Activated T-cell treated with anti-CD3 and anti-CD28 coated beads, Interleukin-2, amount 50 U/mL, for 4 hours (primary cell): ENCODE results near the gene SLC14A1. TPM values are rescaled to one million over a fixed set of nuclear protein-coding genes. Genes with fewer than 3 reads are reported as not detected.
A peak's percentile ranks its signal among the peaks of the same experiment; 100 is the strongest.

Experiments used
- ATAC-seq, 2 donors: fragments of 200-7000 bp; cut with Tn5 transposase; one replicate each; pipeline ENCODE4 v1.10.0; 2021
- DNase-seq: peaks from one replicate; pipeline ENCODE4 v3.0.0-alpha.2; 2020
- H3K27me3 Mint-ChIP-seq: one replicate; pipeline ENCODE4 v1.8.0; 2021; ENCODE audit warnings: low read depth, mixed read lengths
- H3K36me3 Mint-ChIP-seq: one replicate; pipeline ENCODE4 v1.8.0; 2022; ENCODE audit warnings: mixed read lengths; ENCODE audit not compliant: insufficient read depth
- H3K4me1 Mint-ChIP-seq: one replicate; pipeline ENCODE4 v1.8.0; 2021; ENCODE audit warnings: low read depth, mixed read lengths
- H3K4me3 Mint-ChIP-seq: one replicate; pipeline ENCODE4 v1.8.0; 2021; ENCODE audit warnings: mild to moderate bottlenecking, moderate library complexity, mixed read lengths
- H3K9me3 Mint-ChIP-seq: one replicate; pipeline ENCODE4 v1.8.0; 2021; ENCODE audit warnings: mixed read lengths
- total RNA-seq, 3 donors: library from RNA; stranded (reverse); gene quantifications; one replicate each; pipeline ENCODE4 v1.2.1, GENCODE V29; 2021

Gene SLC14A1
- total RNA-seq, 3 donors from 2014 or later = 0.24 TPM; not detected in 2

DNA sequence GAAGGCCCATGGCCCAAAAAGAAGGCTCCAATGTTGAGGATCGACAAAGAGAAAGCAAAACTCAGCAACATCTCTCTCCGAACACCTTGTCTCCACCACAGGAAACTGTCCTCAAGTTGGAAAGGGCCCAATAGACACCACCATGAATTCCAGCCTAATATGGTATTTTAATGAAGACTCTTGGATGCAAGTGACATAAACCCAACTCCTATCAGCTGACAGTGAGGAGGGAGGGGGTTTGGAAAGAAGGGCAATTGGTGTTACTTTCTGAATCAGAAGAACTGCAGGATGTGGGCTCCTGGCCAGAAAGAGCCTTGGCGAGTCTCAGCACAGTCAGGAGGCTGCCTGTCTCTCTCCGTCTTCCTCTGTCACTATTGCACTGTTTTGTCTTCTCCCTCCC lies 61.2 kb downstream of the SLC14A1 start:
- ATAC-seq (peak in 1 of 2 donors; percentile 28), DNase-seq (no peak)
- no peaks in the 10 kb centered on the region for H3K9me3 Mint-ChIP-seq
- peaks cover 1% of the 10 kb centered on the region for H3K27me3 Mint-ChIP-seq
- peaks cover 5% of the 10 kb centered on the region for H3K4me1 Mint-ChIP-seq
- no peak overlapping the region for H3K4me3 Mint-ChIP-seq
- H3K36me3 Mint-ChIP-seq = no peaks in the 10 kb centered on the region

DNA sequence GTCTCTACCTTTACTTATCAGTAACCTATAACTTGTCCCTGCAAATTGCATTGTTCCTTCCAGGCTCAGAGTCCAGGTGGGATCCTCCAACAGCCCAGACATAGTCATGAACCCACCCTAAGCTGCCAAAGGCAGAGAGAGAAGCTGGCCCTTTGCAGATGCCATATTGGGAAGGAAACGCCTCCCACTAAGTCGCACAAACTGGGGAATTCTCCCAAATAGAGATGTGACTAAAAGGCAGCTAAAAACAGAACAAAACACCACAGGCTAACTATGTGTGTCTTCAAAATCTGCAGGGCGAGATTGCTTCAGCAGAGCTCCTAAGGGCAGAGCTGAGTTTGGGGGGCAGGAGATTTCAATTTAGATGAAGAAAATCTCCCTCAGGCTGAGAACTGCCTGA lies 63.0 kb downstream of the SLC14A1 start:
- H3K9me3 Mint-ChIP-seq = no peaks in the 10 kb centered on the region
- peaks cover 1% of the 10 kb centered on the region for H3K27me3 Mint-ChIP-seq
- no peaks in the 10 kb centered on the region for H3K36me3 Mint-ChIP-seq
- H3K4me3 Mint-ChIP-seq = no peak overlapping the region
- no peak for ATAC-seq
- peaks cover 5% of the 10 kb centered on the region for H3K4me1 Mint-ChIP-seq
- no peak for DNase-seq

DNA sequence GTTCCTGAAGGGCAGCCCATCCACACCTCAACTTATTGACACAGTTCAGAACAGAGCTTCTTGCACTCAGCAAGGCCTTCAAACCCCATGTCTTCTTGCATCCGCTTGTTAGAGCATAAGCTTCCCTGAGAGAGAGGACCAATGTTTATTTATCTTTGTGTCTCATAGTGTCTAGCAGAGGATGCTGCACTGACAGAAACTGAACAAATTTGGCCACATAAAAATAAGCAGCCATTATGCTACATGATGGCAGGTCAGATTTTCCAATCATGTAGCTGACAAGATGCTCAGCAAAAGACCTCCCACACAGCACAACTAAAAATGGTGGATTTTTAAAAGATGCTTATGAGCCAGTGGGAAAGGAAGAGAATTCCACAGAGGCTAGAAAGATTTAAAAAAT lies 63.4 kb downstream of the SLC14A1 start:
- no peaks in the 10 kb centered on the region for H3K36me3 Mint-ChIP-seq
- ATAC-seq (no peak), DNase-seq (no peak)

DNA sequence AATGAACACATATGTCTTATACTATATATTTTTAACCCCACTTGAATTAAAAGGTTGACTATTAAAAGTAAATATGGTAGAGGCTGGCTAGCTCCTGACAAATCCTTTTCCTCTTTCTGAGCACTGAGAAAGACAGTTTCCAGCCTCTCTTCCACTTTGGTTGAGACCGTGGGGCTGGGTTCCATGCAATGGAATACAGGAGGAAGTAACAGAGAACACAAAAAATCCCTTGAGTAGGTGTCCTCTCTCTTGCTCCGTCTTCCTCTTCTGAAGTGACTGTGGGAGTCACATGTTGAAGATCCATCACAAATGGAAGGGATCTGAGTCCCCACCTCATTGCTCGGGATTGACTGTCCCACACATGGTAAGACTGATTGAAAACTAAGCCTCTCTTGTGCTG lies 64.9 kb downstream of the SLC14A1 start:
- ATAC-seq = no peak
- H3K4me1 Mint-ChIP-seq = peaks cover 5% of the 10 kb centered on the region
- no peak overlapping the region for H3K4me3 Mint-ChIP-seq
- no peaks in the 10 kb centered on the region for H3K27me3 Mint-ChIP-seq
- DNase-seq = no peak
- H3K36me3 Mint-ChIP-seq = no peaks in the 10 kb centered on the region
- no peaks in the 10 kb centered on the region for H3K9me3 Mint-ChIP-seq

More for the DNA sequence above, 63.4 kb downstream of the SLC14A1 start:
- Mint-ChIP-seq H3K4me1 (peaks cover 5% of the 10 kb centered on the region), H3K4me3 (no peak overlapping the region), H3K9me3 (no peaks in the 10 kb centered on the region), H3K27me3 (peaks cover 1% of the 10 kb centered on the region)

DNA sequence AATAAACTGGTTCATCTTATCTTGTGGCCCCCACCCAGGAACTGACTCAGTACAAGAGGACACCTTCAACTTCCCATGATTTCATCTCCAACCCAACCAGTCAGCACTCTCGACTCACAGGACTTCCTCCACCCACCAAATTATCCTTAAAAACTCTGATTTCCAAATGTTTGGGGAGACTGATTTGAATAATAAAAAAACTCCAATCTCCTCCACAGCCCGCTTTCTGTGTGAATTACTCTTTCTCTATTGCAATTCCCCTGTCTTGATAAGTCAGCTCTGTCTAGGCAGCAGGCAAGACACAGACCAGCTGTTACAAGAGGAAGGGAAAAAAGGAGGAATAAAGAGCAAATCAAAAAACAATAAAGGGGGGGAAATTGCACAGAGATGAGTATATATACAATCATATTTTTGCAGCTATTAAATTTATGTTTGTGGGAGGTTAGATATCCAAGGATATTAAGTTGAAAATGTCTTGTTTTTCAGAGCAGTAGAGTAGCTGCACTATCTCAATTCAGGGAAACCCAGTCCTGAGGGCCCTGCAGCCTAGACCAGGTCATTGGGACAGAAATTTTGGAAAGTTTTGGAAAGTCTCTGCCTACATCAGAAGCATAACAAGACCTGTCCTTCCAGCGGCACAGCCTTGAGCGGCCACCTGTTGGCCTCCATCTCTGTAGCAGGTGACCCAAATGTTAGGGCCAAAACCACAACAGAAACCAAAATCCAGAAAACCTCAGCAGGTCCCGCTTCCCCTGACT lies 68.7 kb downstream of the SLC14A1 start:
- Mint-ChIP-seq H3K9me3 (no peaks in the 10 kb centered on the region), H3K36me3 (no peaks in the 10 kb centered on the region), H3K4me3 (no peak overlapping the region), H3K27me3 (no peaks in the 10 kb centered on the region), H3K4me1 (no peaks in the 10 kb centered on the region)
- ATAC-seq (no peak), DNase-seq (no peak)

DNA sequence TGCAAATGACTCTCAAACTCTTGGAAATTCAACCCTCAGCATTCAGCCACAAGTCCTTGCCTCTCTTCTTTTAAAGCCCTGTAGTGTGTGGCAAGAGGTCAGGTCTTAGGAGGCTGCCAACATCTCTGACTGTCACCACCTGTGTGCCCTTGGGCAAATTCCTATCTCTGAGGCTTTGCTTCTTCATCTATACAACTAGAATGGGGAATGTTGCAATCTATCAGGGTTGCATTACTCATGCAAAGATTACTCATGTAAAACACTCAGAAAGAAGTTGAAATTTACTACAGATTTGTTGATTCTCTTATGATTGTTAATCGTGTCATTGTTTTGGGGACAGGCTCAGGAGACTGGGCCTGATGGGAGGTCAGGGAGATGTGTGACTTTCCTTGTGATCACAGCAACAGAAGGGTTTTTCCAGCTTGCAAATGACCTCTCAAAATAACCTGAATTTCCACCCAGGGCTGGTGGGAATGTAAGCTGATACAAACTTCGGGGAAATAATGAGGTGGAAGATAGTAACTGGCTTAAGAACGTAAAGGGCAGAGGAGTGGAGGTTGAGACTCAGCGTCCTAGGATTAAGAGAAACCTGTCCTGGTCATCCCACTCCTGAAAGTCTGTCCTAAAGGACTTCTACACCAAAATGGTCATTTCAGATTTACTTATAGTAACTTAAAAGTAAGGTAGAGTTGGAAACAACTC lies 69.4 kb downstream of the SLC14A1 start:
- Mint-ChIP-seq H3K27me3 (no peaks in the 10 kb centered on the region), H3K36me3 (no peaks in the 10 kb centered on the region), H3K9me3 (no peaks in the 10 kb centered on the region), H3K4me3 (no peak overlapping the region), H3K4me1 (no peaks in the 10 kb centered on the region)
- no peak for DNase-seq
- ATAC-seq = no peak

DNA sequence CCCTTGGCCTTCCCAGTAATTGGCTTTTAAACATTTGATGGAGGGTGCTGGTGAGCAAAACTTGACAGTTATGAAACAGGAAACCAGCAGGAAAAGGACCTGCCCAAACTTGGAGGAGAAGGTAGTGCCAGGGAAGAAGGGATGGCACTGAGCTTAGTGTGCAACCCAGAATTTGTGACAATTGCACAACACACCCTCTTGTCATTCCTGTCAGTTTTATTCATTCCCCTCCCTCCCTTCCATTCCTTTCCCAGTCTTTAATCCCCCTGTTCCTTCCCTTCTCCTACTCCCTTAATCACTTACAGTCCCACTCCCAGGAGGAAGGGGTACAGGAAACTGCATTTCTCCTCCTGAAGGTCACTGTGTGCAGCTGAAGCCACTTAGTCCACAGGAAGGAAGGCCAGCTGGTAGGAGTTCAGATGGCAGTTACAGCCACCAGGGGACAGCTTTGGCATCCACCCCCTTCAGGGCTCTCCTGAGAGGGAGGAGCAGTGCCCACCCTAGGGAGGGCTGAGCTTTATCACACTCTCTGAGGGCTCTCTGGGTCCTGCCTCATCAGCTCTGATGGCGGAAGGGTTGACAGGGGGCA lies 77.5 kb downstream of the SLC14A1 start:
- H3K27me3 Mint-ChIP-seq = peaks cover 5% of the 10 kb centered on the region
- no peak overlapping the region for H3K4me3 Mint-ChIP-seq
- peaks cover 14% of the 10 kb centered on the region for H3K9me3 Mint-ChIP-seq
- H3K36me3 Mint-ChIP-seq = peaks cover 4% of the 10 kb centered on the region
- no peaks in the 10 kb centered on the region for H3K4me1 Mint-ChIP-seq
- no peak for DNase-seq
- ATAC-seq = no peak

Other genes with a start within 250 kb of the SLC14A1 start
- not detected for gene SLC14A2, start 108.7 kb upstream of the SLC14A1 start, total RNA-seq
- gene SIGLEC15, start 101.5 kb downstream of the SLC14A1 start, total RNA-seq = not detected
- gene EPG5, start 243.1 kb downstream of the SLC14A1 start, total RNA-seq = 1 to 10 TPM; 7.8 to 9.8 (median 7.9) TPM